UCSD-AML1 (cell line): ENCODE results near the gene RAB5B.
A peak's percentile ranks its signal among the peaks of the same experiment; 100 is the strongest.
"Not testable (repeated sequence)": the region's sequence is repeated elsewhere in the genome, so short reads cannot be mapped to it uniquely, and the experiment has no call there.

Experiments
- DNase-seq: peaks from one replicate; lab custom pipeline; 2025; ENCODE audit not compliant: unreplicated experiment; lab: John Stamatoyannopoulos, UW

Gene RAB5B

DNA sequence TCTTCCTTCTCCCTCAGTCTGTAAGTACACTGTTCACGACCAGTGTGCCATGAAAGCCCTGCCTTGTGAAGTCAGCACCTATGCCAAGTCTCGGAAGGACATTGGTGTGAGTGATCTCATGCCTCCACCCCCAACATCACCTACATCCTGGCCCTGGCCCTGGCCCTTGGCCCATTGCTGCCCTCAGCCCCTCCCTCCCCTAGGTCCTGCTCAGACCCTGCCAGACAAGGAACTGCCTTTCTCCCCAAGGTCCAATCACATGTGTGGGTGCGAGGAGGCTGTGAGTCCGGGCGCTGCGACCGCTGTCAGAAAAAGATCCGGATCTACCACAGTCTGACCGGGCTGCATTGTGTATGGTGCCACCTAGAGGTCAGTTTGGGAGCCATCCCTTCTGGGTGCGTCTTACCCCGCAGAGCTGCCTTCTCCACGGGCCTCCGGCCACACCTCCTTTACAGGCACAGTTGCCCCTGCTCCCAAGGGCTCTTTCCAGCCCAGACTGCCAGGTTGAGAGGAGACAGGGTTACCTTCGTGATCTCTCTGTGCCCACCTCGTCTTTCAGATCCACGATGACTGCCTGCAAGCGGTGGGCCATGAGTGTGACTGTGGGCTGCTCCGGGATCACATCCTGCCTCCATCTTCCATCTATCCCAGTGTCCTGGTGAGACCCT is 33.7 kb upstream of the RAB5B start:
- peak; percentile 80 for DNase-seq

DNA sequence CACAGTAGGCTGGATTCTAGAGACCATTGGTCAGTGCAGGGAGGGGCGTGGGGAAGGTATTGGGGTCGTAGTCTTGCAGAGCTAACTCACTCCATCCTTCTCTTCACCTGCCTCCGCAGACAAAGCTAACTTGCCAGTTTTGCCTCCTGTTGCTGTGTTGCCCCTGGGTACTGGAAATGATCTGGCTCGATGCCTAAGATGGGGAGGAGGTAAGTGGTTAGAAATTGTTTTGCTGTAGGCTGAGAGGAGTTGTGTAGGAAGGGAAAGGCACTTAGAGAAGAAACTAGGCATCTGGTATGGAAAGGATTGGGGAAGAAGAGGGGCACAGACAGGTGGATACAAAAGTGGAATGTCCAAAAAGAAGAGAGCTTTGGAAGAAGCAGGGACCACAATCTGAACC is 31.8 kb upstream of the RAB5B start:
- DNase-seq: no peak

DNA sequence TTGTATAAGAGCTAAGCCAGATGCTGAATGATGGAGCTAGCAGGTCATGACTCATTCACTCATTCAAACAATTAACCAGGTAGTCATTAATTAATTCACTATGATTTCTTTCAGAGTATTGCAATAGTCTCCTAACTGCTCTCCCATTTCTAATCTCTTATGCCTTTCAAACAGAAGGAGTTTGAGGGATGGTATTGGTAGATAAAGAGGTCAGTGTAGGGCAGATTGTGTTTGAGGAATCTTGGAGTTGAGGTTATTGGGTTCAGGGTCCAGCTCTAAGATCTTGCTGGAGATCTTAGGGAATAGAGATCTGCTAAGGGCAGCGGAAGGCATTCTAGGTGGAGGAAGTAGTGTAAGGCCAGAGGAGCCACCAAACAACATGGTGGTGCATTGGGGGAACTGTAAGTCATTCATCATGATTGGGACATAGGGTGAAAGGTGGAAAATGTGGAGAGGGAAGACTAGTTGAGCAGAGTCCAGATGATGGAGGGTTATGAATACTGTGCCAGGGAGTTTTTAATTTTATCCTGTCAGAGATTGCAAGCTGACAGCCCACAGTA is 31.2 kb upstream of the RAB5B start:
- no peak for DNase-seq

DNA sequence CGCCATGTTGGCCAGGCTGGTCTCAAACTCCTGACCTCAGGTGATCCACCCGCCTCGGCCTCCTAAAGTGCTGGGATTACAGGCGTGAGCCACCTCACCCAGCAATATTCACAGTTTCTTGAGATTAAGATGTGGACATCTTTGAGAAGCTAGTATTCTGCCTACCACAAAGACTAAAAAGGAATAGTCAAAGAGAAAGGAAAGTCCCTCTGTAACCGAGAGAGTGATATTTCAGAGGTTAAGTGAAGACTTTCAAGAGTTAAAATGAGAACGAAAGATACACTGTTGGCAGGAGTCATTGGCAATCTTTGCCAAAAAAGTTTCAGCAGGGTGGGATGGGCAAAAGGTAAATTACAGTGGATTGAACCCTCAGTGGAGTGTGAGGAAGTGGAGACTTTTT is 27.3 kb upstream of the RAB5B start:
- no peak for DNase-seq

DNA sequence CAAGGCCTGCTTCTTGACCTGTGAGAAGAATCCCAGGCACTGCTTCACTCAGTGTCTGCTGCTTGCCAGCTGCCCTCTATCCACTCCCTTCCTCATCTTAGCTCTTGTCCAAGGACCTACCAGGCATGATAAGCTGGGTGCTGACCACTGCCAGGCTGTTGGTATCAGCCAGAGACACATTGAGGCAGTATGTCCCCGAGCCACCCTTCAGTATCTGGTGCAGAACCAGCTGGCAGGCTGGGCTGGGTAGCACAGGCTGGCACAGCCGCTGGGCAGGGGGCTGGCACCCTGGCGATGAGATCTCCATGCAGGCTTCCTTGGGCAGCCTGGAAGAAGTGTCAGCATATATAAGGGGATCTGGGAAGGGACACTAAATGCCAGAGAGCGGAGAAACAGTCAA is 18.5 kb upstream of the RAB5B start:
- DNase-seq: no peak

DNA sequence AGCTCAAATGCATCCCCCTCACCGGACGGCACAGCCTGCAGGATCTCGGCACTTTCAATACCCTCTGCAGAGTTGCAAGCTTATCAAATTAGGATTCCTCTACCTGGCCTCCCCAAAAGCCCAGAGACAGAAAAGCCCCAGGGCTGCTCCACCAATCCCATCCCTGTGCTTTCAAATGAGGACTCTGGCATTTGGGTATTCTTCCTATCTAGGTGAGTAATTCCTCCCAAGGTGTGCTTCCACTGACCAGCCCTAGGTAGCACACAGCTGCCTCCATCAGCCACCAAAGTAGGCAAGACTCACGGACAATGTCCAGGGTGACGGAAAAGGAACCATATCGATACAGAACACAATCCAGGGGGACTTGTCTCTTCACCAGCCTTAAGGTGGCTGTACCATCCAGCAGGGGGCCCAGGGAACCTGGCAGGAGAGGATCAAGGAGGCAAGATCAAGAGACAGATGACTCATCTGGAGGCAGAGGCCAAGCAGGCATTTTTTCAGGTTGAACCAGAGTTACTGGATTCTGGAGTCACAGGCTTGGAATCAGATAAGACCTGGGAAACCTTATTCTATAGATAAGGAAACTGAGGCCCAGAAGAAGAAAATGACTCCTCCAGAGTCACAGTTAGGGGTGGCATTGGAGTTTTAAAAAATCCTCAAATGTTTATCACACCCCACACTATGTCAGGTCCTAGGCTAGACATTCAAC is 17.9 kb upstream of the RAB5B start:
- peak; percentile 27 for DNase-seq

DNA sequence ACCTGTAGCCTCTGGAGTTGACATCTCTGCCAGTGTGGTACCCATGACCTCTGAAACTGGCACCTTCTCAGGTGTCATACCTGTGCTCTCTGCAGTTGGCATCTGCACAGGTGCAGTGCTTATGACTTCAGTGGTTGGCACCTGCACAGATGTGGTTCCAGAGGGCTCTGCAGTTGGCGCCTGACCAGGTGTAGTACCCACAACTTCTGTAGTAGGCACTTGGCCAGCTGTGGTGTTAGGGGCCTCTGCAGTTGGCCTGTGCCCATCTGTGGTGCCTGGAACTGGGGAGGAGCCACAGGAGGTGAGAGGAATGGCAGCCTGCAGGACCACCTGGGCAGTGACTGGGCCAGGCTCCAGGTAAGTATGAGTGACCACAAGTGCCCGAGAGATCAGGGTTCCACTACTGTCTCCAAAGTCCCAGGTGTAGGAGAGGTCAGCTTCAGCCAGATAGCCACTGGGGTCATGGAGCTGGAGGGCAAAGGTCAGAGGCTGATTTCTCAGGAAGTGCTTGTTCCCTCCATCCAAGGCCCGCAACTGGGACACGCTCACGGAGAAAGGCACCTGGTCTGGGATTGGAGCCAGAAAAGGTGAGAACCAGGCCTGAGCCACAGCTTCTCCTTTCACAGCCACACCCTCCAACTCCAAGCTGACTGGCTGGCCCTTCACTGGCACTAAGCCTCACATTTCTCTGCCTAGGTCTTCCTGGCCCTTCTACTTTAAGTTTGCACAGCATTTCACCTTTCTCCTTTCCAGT is 16.6 kb upstream of the RAB5B start:
- no peak for DNase-seq

DNA sequence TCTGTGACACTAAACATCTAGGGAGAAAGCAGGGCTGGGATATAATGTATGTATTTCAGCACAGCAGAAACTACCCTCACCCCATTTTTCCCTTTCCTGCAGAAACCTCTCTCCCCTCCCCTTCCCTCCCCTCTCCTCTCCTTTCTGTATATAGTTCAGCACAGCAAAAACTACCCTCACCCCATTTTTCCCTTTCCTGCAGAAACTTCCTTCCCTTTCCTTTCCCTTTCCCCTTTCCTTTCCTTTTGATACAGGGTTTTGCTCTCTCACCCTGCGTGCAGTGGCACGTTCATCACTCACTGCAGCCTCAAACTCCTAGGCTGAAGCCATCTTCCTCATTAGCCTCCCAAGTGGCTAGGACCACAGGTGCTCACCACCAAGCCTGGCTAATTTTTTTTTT is 10.1 kb upstream of the RAB5B start:
- DNase-seq: no peak

DNA sequence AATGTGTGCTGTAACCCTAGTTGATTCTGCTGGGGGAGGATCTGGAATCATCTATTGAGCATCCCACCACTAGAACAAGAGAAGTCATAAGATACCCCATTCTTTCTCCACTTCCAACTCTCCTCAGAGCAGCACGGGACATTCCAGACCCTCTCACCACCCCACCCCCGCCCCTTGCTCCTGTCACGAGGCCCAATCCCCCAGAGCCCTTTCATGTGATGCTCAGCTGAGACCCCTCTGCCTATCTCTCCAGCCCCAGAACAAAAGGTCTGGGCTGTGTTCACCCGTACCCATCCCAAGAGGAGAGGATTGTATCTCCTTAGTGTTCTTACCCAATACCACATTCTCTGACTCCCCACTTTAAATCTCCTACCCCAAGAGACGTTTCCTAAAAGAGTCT is 8.6 kb upstream of the RAB5B start:
- no peak for DNase-seq

DNA sequence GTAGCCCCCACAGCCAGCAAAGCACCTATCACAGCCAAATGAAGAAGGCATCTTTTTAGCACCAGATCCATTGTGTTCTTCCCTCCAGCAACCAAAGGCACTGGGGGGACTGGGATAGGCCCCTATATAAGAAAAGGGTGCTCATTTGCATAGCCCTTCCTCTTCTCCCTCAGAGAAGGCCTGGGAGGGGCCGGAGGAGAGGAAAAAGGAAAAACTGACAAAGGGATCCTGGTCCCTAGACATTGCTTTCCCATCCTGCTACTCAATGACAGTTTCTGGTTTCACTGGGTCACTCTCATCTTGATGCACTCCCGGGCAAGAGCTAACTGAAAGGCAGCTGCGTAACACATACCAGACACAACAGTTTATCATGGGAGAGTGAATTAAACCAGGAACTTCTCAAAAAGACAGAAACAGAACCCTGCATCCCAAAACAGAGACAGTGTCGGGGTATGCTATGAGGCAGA is 7.9 kb upstream of the RAB5B start, which contains the start of gene PMEL:
Gene PMEL (minus strand): TSS at position 102 of the 467 bp plus-strand sequence. CDS start 31 bp downstream, at position 71.
- DNase-seq: no peak

DNA sequence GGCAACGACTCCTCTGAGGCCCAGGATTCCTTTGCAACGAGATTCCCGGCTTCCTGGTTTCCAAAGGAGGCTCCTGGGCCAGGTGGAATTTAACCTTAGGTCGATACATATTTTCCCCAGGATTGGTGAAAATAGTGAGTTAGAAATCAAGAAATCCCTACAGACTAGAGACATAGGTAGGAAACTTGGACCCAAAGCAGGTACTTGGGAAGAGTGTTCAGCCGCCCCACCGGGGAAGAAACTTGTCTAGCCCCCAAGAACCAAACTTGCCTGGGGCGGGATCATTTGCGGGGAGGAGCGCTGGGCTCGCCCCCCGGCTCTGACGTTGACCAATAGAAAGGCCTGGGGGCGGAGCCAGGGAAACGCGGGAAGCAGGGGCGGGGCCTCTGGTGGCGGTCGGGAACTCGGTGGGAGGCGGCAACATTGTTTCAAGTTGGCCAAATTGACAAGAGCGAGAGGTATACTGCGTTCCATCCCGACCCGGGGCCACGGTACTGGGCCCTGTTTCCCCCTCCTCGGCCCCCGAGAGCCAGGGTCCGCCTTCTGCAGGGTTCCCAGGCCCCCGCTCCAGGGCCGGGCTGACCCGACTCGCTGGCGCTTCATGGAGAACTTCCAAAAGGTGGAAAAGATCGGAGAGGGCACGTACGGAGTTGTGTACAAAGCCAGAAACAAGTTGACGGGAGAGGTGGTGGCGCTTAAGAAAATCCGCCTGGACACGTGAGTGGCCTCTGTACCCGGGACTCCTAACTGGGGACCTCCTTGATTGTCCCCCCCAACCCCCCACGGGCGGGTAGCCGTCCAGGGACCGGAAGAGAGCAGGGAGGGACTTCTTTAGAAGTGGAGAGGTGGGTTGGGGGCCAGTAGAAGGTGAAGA is 7.2 kb upstream of the RAB5B start, which contains the start of gene CDK2:
Gene CDK2 (plus strand): TSS at position 423 of the 874 bp plus-strand sequence. CDS start 179 bp downstream, at position 602.
- DNase-seq: peak; percentile 89

DNA sequence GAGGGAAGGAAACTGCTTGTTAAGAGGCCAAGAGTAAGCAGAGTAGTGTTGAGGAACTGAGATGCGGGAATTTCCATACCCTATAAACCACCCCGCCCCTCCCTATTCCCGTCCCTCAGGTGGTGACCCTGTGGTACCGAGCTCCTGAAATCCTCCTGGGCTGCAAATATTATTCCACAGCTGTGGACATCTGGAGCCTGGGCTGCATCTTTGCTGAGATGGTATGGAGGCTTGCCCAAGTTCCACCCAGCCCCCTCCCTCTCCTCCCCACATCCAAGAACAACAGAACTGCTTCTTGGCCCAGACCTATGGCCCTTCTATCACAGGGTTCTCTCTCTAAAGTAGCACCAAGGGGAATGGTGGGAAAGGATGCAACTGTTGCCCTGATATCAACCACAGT is 4.5 kb upstream of the RAB5B start:
- DNase-seq: no peak

DNA sequence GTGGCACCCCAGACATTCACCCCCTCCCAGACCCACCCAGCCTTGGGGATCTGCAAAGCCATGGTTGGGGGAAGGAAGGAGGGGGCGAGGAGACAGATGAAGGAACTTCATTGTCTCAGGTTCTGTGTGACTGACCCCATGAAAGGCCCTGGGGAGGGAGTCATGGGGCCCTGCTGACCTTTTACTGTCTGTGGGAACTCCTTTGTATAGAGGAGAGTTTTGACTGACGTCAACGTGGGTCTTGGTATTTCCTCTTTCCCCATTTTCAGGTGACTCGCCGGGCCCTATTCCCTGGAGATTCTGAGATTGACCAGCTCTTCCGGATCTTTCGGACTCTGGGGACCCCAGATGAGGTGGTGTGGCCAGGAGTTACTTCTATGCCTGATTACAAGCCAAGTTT is 3.1 kb upstream of the RAB5B start:
- no peak for DNase-seq

DNA sequence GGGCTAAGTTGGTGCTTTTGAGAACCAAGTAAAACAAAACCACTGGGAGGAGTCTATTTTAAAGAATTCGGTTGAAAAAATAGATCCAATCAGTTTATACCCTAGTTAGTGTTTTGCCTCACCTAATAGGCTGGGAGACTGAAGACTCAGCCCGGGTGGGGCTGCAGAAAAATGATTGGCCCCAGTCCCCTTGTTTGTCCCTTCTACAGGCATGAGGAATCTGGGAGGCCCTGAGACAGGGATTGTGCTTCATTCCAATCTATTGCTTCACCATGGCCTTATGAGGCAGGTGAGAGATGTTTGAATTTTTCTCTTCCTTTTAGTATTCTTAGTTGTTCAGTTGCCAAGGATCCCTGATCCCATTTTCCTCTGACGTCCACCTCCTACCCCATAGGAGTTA is 1.8 kb upstream of the RAB5B start:
- DNase-seq: no peak

DNA sequence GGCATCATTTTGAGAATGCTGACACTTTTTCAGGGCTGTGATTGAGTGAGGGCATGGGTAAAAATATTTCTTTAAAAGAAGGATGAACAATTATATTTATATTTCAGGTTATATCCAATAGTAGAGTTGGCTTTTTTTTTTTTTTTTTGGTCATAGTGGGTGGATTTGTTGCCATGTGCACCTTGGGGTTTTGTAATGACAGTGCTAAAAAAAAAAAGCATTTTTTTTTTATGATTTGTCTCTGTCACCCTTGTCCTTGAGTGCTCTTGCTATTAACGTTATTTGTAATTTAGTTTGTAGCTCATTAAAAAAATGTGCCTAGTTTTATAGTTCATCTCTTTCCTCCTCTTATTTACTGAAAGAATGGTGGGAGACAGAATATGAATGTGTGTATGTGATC is 1.4 kb upstream of the RAB5B start:
- DNase-seq: no peak

DNA sequence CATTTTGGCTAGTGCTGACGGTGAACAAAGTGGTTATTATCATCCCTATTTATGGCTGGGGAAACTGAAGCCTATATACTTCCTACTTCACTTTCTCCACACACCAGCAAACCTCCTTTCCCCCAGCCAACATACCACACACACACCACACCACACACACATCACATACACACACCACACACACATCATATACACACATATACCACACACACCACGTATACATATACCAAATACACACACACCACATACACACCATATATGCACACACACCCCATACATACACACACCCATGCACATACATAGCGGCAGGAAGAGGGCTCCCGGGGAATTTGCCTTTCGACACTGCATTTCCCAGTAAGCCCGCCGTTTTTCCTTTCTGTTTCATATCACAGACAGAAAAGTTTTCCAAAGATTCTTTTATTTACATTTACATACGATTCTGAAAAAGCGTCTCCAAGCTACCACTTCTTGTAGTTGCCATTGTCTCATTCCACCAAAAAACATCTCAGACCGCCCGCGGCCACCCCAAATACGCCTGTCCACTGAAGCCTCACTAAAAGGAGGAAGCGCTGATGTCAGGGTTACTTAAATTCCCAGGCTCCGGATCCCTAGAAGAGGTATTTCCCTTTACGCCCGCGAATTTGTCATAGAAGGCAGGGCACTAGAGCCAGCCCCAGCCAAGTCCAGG is 823 bp upstream of the RAB5B start:
- DNase-seq: no peak

DNA sequence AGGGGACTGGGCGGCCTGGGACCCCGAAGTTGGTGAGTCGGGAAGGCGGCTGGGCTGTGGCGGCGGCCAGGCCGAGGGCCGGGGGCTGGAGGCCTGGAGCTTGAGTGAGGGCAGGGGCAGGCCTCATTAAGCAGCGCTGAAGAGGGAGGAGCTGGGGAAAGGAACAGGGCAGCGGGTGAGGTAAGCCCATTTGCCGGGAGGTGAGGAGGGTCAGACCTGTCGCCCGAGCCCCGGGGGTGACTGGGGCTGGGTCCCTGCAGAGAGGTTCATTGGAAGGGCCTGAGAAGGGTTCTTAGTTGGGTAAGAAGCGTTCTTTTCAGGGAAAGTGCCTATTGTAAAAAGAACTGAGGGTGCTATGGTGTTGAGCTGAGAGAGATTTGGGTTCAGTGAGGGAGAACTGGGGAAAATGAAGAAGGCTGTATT is 441 bp downstream of the RAB5B start:
- peak; percentile 62 for DNase-seq

DNA sequence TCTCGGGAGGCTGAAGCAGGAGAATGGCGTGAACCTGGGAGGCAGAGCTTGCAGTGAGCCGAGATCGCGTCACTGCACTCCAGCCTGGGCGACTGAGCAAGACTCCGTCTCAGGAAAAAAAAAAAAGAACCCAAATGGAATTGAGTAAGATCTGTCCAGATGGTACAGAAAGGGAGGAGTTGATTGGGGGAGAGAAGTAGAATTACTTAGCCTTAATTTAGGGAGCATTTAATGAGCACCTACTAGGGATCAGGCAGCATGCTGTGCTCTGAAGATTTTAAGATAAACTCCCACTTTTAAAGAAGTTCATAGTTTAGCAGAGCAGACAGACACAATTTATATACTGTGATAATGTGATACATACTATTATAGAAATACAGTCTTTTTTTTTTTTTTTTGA is 4.5 kb downstream of the RAB5B start:
- no peak for DNase-seq

DNA sequence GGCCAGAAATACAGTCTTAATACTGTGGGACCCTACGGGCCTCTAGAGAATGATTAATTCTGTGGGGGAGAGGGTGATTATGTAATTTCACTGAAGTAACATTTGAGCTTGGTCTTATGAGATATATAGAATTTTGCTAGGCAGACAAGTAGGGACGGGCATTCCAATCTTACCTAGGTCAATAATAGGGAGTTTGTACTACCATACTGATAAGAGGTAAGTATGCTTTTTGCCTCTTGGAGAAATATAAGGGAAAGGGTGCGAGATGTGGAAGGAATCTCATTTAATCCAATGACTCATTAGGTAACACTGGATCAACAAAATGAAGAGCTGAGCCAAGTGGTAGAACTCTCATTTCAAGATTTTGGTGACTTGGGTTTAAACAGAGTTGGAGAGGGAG is 5.2 kb downstream of the RAB5B start:
- no peak for DNase-seq

DNA sequence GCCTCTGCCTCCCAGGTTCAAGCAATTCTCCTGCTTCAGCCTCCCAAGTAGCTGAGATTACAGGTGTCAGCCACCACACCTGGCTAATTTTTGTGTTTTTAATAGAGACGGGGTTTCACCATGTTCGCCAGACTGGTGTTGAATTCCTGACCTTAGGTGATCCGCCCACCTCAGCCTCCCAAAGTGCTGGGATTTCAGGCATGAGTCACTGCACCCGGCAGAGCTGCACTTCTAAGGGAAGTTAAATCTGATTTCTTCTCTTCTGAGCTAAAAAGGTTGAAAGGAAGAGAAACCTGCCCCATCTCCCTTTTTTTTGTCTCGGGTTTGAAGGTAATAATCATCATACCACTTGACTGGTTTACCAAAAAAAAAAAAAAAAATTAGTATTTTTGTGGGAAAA is 8.0 kb downstream of the RAB5B start:
- DNase-seq: not testable (repeated sequence)
